Measurements from ENCODE around the gene NTSR1. TPM values are rescaled to one million over a fixed set of nuclear protein-coding genes. Genes with fewer than 3 reads are reported as not detected.

The NTSR1 gene
- total and polyA plus RNA-seq, 2 of the 8 experiments (the other 6 are each of a cell fraction or from before 2014, with no cell fraction given): 0.53 to 0.89 TPM

DNA sequence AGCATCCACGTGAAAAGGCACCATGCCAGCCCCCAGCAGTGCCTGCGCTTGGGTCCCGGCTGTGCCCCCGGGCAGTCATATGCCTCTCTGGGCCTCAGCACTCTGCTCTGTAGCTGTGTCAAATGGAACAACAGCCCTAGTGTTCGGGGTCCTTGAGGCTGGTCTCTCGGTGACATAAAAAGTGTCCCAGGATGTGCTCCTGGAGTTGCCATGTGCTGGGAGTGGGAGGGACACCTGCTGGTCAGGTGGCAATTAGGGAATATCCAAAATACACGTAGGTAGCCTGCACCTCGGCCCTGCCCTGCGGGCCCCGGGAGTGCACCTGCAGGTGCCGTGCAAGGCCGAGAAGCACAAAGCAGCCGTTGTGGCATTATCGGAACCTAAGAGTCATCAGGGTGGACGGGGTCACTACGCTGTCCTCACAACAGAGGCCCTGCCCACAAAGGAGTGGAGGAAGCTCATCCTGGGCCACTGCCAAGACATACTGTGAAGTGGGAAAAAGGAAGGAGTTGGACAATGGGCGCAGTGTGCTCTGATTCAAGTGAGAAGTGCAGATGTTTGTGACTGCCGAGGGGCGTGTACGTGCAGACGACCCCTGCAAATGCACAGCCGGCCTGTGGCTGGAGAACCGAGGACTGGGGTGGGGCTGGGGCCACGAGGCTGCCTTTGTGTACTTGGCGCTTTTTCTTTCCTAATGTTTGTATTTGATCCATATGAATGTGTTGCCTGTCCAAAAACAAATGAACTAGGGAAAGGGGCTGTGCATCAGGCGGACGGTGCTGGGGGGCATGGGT lies 41.7 kb upstream of the NTSR1 start:
- WGBS, 2 experiments (ENCODE audit: extremely low coverage in 1 of 2, insufficient coverage in 1 of 2, insufficient read length in 1 of 2, insufficient replicate concordance in 2 of 2, low coverage in 1 of 2, low lambda C conversion rate in 2 of 2, missing lambda C conversion rate in 1 of 2): 88% methylated on average over 27 of the region's 27 CpGs; no CpG with 5 or more reads in 1 of the 2 experiments
- no peak for DNase-seq (ENCODE audit: low read depth in 1 of 2, low spot score in 2 of 2)
- no peak overlapping the region for H2AFZ ChIP-seq (ENCODE audit: low read length)
- H4K8ac ChIP-seq (ENCODE audit: extremely low read depth, insufficient read depth, low read length): no peak overlapping the region
- H3K4me2 ChIP-seq (ENCODE audit: insufficient read depth in 1 of 2, low read depth in 2 of 2, low read length in 2 of 2): no peak overlapping the region
- no peak overlapping the region for H3K56ac ChIP-seq (replicated peaks; ENCODE audit: insufficient read length, low read depth, low read length)
- no peak overlapping the region for H3K27ac ChIP-seq (ENCODE audit: low read depth, low read length)
- H2BK12ac ChIP-seq (ENCODE audit: low read depth, low read length): no peak overlapping the region
- no peak overlapping the region for H2BK15ac ChIP-seq (ENCODE audit: low read length)
- H3K14ac ChIP-seq (ENCODE audit: insufficient read length): no peak overlapping the region
- H3K9ac ChIP-seq (replicated peaks in 1 of 4; ENCODE audit: extremely low read depth in 1 of 4, low read depth in 3 of 4, low read length in 3 of 4): no peak overlapping the region
- no peak overlapping the region for H3K4me3 ChIP-seq (ENCODE audit: extremely low read depth in 1 of 4, insufficient read depth in 2 of 4, low read depth in 3 of 4, low read length in 4 of 4)
- no peak overlapping the region for H4K5ac ChIP-seq (ENCODE audit: insufficient read length, low read depth, low read length)
- ChIA-PET POLR2A (ENCODE audit: partially characterized antibody) (no interaction called here), CTCF (ENCODE audit: partially characterized antibody) (interaction anchor here (0.7 to 7.0 kb wide), 18 partner anchors 8 to 313 kb away, joined by 3 to 65 read pairs (median 3); no protein-coding TSS in a partner anchor)
- no peaks in the 10 kb centered on the region for H3K79me1 ChIP-seq (ENCODE audit: low read depth, low read length)
- H3K23me2 ChIP-seq (ENCODE audit: low read depth, low read length): no peaks in the 10 kb centered on the region
- no peak for FAIRE-seq
- no peaks in the 10 kb centered on the region; a peak in 1 of 7 replicates for H3K27me3 ChIP-seq (replicated peaks in 1 of 4; ENCODE audit: control insufficient read depth in 3 of 4, extremely low read depth in 1 of 4, insufficient read depth in 3 of 4, low read length in 3 of 4)
- H3K79me2 ChIP-seq (ENCODE audit: control insufficient read depth in 1 of 2, insufficient read depth in 2 of 2, low read length in 2 of 2): no peaks in the 10 kb centered on the region
- H2BK120ac ChIP-seq (replicated peaks; ENCODE audit: low read depth, low read length): no peak overlapping the region
- no peak overlapping the region for H2BK20ac ChIP-seq (ENCODE audit: low read length)
- H4K20me1 ChIP-seq (replicated peaks in 1 of 2; ENCODE audit: control insufficient read depth in 1 of 2, insufficient read depth in 2 of 2, low read length in 2 of 2): peaks cover 5 to 9% of the 10 kb centered on the region in 2 experiments
- H3K23ac ChIP-seq (ENCODE audit: insufficient read length): no peak overlapping the region
- H4K91ac ChIP-seq (replicated peaks; ENCODE audit: insufficient read length, low read length): no peak overlapping the region
- no peak overlapping the region for H3K4ac ChIP-seq (replicated peaks; ENCODE audit: insufficient read length, low read depth, low read length)
- no peak overlapping the region for H2AK5ac ChIP-seq (ENCODE audit: low read depth, low read length)
- H2BK5ac ChIP-seq (ENCODE audit: low read depth, low read length): no peak overlapping the region
- H3K9me3 ChIP-seq (ENCODE audit: insufficient read depth in 2 of 2, low read depth in 1 of 2, low read length in 1 of 2): no peaks in the 10 kb centered on the region
- no peaks in the 10 kb centered on the region for H3K4me1 ChIP-seq (replicated peaks in 1 of 4; ENCODE audit: control insufficient read depth in 3 of 4, insufficient read depth in 4 of 4, low read length in 3 of 4)
- no peak overlapping the region for H3K18ac ChIP-seq (ENCODE audit: extremely low read depth, low read length)
- H3K36me3 ChIP-seq (ENCODE audit: control insufficient read depth in 2 of 4, insufficient read depth in 4 of 4, low read length in 3 of 4): peaks cover 0 to 2% (median 0%) of the 10 kb centered on the region in 4 experiments; a peak in 1 of 8 replicates
- no peak for TF ChIP-seq CHD1 (IDR thresholded peaks at IDR 0.05; ENCODE audit: low read depth, low read length)
